NCI-H345 treated with DMSO at 0.1 percent for 48 hours (cell line): ENCODE measurements around the gene PTCD2.
"Not testable (repeated sequence)": the region's sequence is repeated elsewhere in the genome, so short reads cannot be mapped to it uniquely, and the experiment has no call there.

ENCODE experiments used
- DNase-seq: peaks from one replicate; lab custom pipeline; 2025; ENCODE audit not compliant: unreplicated experiment; lab: John Stamatoyannopoulos, UW

PTCD2 gene

GRCh38 chr5:72295539-72295938 lies 24.6 kb upstream of the PTCD2 start:
- DNase-seq, result no peak

- no peak for DNase-seq
Measured at GRCh38 chr5:72296256-72296655, 23.9 kb upstream of the PTCD2 start.

DNA sequence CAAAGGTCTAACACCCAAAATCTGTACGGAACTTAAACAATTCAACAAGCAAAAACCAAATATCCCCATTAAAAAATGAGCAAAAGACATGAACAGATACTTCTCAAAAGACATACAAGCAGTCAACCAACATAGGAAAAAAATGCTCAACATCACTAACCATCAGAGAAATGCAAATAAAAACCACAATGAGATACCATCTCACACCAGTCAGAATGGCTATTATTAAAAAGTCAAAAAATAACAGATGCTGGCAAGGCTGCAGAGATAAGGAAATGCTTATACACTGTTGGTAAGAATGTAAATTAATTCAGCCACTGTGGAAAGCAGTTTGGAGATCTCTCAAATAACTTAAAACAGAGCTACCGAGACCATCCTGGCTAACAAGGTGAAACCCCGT lies 22.0 kb upstream of the PTCD2 start:
- DNase-seq, result not testable (repeated sequence)

DNA sequence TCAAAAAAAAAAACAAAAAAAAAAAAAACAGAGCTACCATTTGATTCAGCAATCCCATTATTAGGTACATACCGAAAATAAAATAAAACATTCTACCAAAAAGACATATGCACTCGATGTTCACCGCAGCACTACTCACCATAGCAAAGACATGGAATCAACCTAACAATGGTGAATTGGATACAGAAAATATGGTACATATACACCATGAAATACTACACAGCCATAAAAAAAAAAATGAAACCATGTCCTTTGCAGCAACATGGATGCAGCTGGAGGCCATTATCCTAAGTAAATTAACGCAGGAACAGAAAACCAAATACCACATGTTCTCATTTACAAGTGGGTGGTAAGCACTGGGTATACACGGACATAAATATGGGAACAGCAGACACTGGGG lies 21.5 kb upstream of the PTCD2 start:
- DNase-seq, result no peak

GRCh38 chr5:72300590-72301339 lies 19.4 kb upstream of the PTCD2 start:
- no peak for DNase-seq

DNA sequence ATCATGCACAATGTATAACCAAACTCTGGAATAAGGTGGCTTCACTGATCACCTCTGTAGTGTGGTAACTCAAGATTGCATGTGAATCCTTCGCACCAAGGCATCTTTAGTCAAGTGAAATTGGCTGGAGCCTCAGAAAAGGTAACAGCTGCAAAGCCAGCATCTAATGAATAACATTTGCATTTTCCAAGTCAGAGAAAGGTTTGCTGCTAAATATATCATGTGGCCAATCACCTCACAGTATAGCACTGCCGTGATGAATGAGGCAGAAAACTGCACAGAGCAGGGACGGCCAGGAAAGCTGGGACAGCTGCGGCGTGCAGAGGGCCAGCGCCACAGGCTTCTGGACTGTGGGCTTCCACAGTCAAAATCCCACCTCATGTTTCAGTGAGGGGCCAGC lies 18.6 kb upstream of the PTCD2 start:
- no peak for DNase-seq

DNA sequence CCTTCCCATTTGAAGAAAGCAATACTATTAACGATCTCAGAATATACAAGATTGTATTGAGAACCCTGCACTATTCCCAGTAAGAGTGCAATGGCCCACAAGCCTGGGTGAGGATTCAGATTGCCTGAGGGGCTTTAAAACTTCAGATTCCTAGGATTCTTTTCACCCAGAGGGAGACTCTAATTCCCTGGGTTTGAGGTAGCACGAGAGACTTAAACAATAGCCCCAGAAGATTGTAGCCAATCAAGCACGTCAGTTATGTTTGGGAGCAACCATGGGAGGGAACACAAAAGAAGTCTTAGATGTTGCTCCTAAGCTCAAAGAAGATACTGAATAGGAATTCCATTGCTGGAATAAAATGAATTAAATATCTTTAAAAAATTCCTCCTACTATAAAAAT lies 18.0 kb upstream of the PTCD2 start:
- no peak for DNase-seq

- DNase-seq, result no peak
Measured at GRCh38 chr5:72305194-72306142, 14.7 kb upstream of the PTCD2 start.

DNA sequence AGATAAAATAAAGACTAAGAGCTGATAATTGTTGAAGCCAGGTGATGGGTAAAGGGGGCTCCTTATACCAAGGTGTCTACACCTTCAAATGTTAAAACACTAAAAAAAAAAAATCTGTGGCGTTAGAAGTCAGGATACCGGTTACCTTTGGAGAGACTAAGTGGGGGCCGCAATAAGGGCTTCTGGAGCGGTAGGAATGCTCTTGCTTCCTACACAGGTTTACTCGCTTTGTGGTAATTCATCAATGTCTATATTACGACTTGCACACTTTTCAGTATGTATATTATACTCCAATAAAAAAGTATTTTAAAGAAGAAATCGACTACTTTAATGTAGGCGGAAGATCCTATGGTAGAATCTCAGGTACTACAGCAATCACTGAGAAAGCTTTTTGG lies 12.6 kb upstream of the PTCD2 start:
- no peak for DNase-seq

- DNase-seq, result peak; percentile 87
Measured at GRCh38 chr5:72307968-72308852, 12.0 kb upstream of the PTCD2 start.

GRCh38 chr5:72308853-72309191 lies 11.4 kb upstream of the PTCD2 start:
- DNase-seq, result no peak

GRCh38 chr5:72313141-72313540 lies 7.0 kb upstream of the PTCD2 start:
- DNase-seq, result no peak

- no peak for DNase-seq
Measured at GRCh38 chr5:72314571-72315172, 5.5 kb upstream of the PTCD2 start.

DNA sequence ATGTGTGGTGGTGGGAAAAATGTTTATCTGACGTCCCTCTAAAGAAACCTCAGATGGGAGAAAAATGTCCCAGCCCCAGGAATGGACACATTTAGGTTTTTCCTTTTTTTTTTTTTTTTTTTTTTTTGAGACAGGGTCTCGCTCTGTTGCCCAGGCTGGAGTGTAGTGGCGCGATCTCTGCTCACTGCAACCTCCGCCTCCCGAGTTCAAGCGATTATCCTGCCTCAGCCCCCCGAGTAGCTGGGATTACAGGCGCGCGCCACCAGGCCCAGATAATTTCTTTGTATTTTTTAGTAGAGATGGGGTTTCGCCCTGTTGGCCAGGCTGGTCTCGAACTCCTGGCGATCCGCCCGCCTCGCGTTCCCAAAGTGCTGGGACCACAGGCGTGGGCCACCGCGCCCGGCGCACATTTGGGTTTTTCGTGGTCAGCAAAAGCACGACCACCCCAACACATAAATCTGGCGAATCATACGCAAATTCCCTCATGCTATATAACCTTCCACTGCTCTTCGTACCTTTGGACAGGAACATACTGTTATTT lies 668 bp upstream of the PTCD2 start:
- DNase-seq, result not testable (repeated sequence)

DNA sequence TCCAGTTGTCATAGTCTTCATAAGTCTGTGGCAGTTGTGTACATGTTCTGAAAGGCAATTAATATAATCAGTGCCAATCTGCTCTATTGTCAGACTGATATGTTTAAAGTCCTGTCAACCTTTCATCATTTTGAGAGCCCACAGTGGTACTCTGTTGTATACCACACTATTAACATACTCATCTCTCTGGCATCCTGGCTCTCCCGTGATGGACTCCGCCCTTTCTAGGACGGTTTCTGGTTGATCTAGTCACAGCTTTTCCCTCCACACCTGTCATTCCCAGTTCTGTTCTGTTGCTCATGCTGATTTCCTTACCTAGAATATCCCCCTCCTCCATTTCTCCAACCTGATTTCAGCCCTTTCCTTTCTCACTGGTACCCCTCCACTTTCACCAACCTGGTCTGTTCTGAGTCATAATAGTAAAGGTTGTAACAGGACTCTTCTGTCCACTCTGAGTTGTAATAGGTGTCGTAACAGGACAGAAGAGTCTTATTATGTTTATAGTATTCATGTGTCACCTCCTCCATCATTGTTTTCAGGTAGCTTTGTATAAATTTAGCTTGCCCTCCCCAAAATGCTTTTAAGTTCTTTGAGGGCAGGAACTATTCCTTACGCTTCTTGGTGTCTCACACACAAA lies 4.1 kb downstream of the PTCD2 start:
- no peak for DNase-seq

- no peak for DNase-seq
Measured at GRCh38 chr5:72325566-72326305, 5.6 kb downstream of the PTCD2 start.

DNA sequence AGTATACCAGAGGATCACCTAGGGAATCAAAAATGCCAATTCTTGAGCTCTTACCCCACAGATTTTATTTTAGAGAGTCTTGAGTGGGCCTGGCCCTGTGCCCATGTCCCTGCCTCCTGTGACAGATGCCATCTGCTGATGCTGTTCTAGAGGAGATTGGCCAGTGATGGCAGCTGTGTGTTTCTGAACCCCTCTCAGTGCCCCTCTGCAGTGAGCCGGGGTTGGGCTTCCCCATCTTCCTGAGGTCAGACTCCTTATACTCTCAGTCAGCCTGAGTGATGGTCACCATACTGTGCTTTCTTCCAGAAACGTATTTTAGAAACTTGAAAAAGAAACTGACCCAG lies 6.1 kb downstream of the PTCD2 start:
- no peak for DNase-seq

DNA sequence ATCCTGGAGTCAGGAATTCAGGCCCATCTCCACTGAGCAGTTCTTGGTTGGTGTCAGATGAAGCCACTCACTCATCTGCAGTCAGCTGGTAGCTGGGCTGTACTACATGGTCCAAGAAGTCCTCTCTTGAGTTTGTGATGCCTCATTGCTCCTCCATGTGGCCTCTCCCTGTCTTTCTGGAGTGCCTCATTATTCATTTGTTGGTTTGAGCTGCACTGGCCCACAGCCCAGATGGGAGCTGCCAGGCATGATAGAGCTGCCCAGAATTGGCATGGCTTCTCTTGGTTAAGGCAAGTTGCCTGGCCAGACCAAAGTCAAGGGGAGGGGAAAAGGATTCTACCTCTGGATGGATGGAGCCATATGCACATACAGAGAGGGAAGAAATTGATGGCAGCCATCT lies 8.0 kb downstream of the PTCD2 start:
- peak; percentile 71 for DNase-seq

- peak; percentile 7 for DNase-seq
Measured at GRCh38 chr5:72330712-72331111, 10.5 kb downstream of the PTCD2 start.

DNA sequence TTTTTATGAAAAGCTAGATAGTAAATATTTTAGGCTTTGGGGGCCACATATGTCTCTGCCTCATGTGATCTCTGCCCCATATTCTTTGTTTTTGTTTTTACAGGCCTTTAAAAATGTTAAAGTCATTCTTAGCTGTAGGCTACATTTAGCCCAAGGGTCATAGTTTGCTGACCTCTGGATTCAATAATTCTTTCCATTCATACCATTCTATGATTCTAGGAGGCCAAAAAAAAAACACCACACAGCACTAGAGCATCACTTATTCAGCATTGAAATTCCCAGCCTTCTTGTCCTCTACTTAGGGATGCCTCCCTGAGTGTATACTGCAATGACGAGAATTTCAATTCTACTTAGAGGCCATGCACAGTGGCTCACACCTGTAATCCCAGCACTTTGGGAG lies 17.0 kb downstream of the PTCD2 start:
- DNase-seq, result no peak
